Central memory CD8-positive, alpha-beta T cell (primary cell): ENCODE measurements around the gene RGN.
"Not testable (repeated sequence)": the region's sequence is repeated elsewhere in the genome, so short reads cannot be mapped to it uniquely, and the experiment has no call there.

Experiments
- ATAC-seq: fragments of 150-1000 bp; cut with Tn5 transposase; replicated peaks from 2 replicates; pipeline ENCODE4 v1.10.0; 2022; ENCODE audit warnings: mild to moderate bottlenecking, moderate FRiP score, moderate number of reproducible peaks; ENCODE audit not compliant: poor library complexity, severe bottlenecking; ENCODE audit errors: extremely low read depth
- DNase-seq, 2 donors: peaks; one replicate each; pipeline ENCODE4 v3.0.0; 2021; ENCODE audit warnings: low spot score in 2 of 2
- H3K27ac Mint-ChIP-seq: one replicate; pipeline ENCODE4 v1.8.0; 2022; ENCODE audit warnings: low read depth, mild to moderate bottlenecking, moderate library complexity, mixed read lengths
- H3K27me3 Mint-ChIP-seq: one replicate; pipeline ENCODE4 v1.8.0; 2022; ENCODE audit warnings: mixed read lengths
- H3K36me3 Mint-ChIP-seq: one replicate; pipeline ENCODE4 v1.8.0; 2022; ENCODE audit warnings: mild to moderate bottlenecking, moderate library complexity, mixed read lengths; ENCODE audit not compliant: insufficient read depth
- H3K4me1 Mint-ChIP-seq: one replicate; pipeline ENCODE4 v1.8.0; 2022; ENCODE audit warnings: mixed read lengths
- H3K4me3 Mint-ChIP-seq: one replicate; pipeline ENCODE4 v1.8.0; 2022; ENCODE audit warnings: mild to moderate bottlenecking, moderate library complexity, mixed read lengths
- H3K9me3 Mint-ChIP-seq: one replicate; pipeline ENCODE4 v1.8.0; 2022; ENCODE audit warnings: mixed read lengths

Gene RGN

GRCh38 chrX:47135650-47136049 lies 57.4 kb downstream of the RGN start:
- not testable (repeated sequence) for H3K4me1 Mint-ChIP-seq, H3K4me3 Mint-ChIP-seq, H3K27ac Mint-ChIP-seq, H3K27me3 Mint-ChIP-seq, DNase-seq, ATAC-seq, H3K9me3 Mint-ChIP-seq
- peaks cover 11% of the 10 kb centered on the region for H3K36me3 Mint-ChIP-seq

GRCh38 chrX:47138171-47138570 lies 59.9 kb downstream of the RGN start:
- ATAC-seq: no peak
- Mint-ChIP-seq H3K9me3 (no peaks in the 10 kb centered on the region), H3K36me3 (peaks cover 14% of the 10 kb centered on the region)

More at GRCh38 chrX:47138171-47138570, 59.9 kb downstream of the RGN start:
- no peak for DNase-seq
- H3K27me3 Mint-ChIP-seq: no peaks in the 10 kb centered on the region
- peaks cover 12% of the 10 kb centered on the region for H3K4me1 Mint-ChIP-seq
- H3K4me3 Mint-ChIP-seq: no peak overlapping the region
- no peak overlapping the region for H3K27ac Mint-ChIP-seq
